Mesenchymal stem cell (in vitro differentiated cells and primary cell): ENCODE results near the gene SELENBP1.

Experiments used
- DNase-seq: peaks from one replicate; pipeline ENCODE4 v3.0.0-alpha.2; 2013
- H2AFZ ChIP-seq: one replicate; pipeline ENCODE4 v1.6.1; 2013; ENCODE audit warnings: low read depth, mild to moderate bottlenecking, control low read depth, inconsistent platforms, low read length, moderate library complexity
- H2AK5ac ChIP-seq: 2 replicates; pipeline ENCODE4 v1.6.1; 2013; ENCODE audit warnings: low read length, moderate library complexity, mild to moderate bottlenecking, inconsistent platforms; ENCODE audit not compliant: severe bottlenecking
- H2BK120ac ChIP-seq: one replicate; pipeline ENCODE4 v1.6.1; 2013; ENCODE audit warnings: low read depth, mild to moderate bottlenecking, inconsistent platforms, low read length, moderate library complexity
- H2BK12ac ChIP-seq, 2 experiments: one replicate each; pipeline ENCODE4 v1.6.1; 2013; ENCODE audit warnings: inconsistent platforms in 2 of 2, low read length in 2 of 2, mild to moderate bottlenecking in 2 of 2, moderate library complexity in 2 of 2, control low read depth in 1 of 2
- H2BK15ac ChIP-seq: one replicate; pipeline ENCODE4 v1.6.1; 2013; ENCODE audit warnings: mild to moderate bottlenecking, low read depth, inconsistent platforms; ENCODE audit not compliant: poor library complexity, severe bottlenecking
- H2BK5ac ChIP-seq: 2 replicates; pipeline ENCODE4 v1.6.1; 2013; ENCODE audit warnings: low read depth, mild to moderate bottlenecking, low read length, control low read depth, inconsistent platforms; ENCODE audit not compliant: poor library complexity, severe bottlenecking
- H3K14ac ChIP-seq, 2 experiments: one replicate each; pipeline ENCODE4 v1.6.1; 2013; ENCODE audit warnings: inconsistent platforms in 2 of 2, low read length in 2 of 2, control low read depth in 1 of 2, mild to moderate bottlenecking in 1 of 2, moderate library complexity in 1 of 2
- H3K18ac ChIP-seq, 2 experiments: one replicate each; pipeline ENCODE4 v1.6.1; 2013; ENCODE audit warnings: inconsistent platforms in 2 of 2, low read length in 2 of 2, control low read depth in 1 of 2, low read depth in 1 of 2, mild to moderate bottlenecking in 1 of 2
- H3K23ac ChIP-seq, 2 experiments: one replicate each; pipeline ENCODE4 v1.6.1; 2013; ENCODE audit warnings: inconsistent platforms in 2 of 2, low read length in 2 of 2, mild to moderate bottlenecking in 2 of 2, moderate library complexity in 2 of 2, control low read depth in 1 of 2
- H3K27ac ChIP-seq: 2 replicates; pipeline ENCODE4 v1.5.1; 2013; ENCODE audit warnings: mild to moderate bottlenecking, moderate library complexity, low read length, control low read depth, inconsistent platforms; ENCODE audit not compliant: poor library complexity, severe bottlenecking
- H3K27me3 ChIP-seq, 2 experiments: 2 replicates each; pipeline versions ENCODE4 v1.6.1 to v1.7.0; 2013; ENCODE audit warnings: low read length in 2 of 2, mild to moderate bottlenecking in 2 of 2, moderate library complexity in 2 of 2, control low read depth in 1 of 2, inconsistent platforms in 1 of 2; ENCODE audit not compliant: control insufficient read depth in 1 of 2, insufficient read depth in 1 of 2
- H3K36me3 ChIP-seq, 2 experiments: 2 replicates each; pipeline versions ENCODE4 v1.6.1 to v1.7.0; 2013; ENCODE audit warnings: low read length in 2 of 2, control low read depth in 1 of 2, inconsistent platforms in 1 of 2, low read depth in 1 of 2, mild to moderate bottlenecking in 1 of 2; ENCODE audit not compliant: insufficient read depth in 2 of 2, control insufficient read depth in 1 of 2
- H3K4ac ChIP-seq, 2 experiments: one replicate each; pipeline ENCODE4 v1.6.1; 2013; ENCODE audit warnings: inconsistent platforms in 2 of 2, low read length in 2 of 2, mild to moderate bottlenecking in 2 of 2, moderate library complexity in 2 of 2, control low read depth in 1 of 2, low read depth in 1 of 2
- H3K4me1 ChIP-seq: 2 replicates; pipeline ENCODE4 v1.6.1; 2013; ENCODE audit warnings: low read depth, low read length, control low read depth; ENCODE audit not compliant: control insufficient read depth, insufficient read depth
- H3K4me2 ChIP-seq: 2 replicates; pipeline ENCODE4 v1.6.1; 2013; ENCODE audit warnings: low read length, mild to moderate bottlenecking, inconsistent platforms; ENCODE audit not compliant: poor library complexity, severe bottlenecking
- H3K4me3 ChIP-seq, 2 experiments: 2 replicates each; pipeline versions ENCODE4 v1.5.1 to v1.7.0; 2013; ENCODE audit warnings: low read length in 2 of 2, mild to moderate bottlenecking in 2 of 2, control low read depth in 1 of 2, low read depth in 1 of 2; ENCODE audit not compliant: insufficient read depth in 1 of 2
- H3K79me1 ChIP-seq: replicated peaks from 2 replicates; pipeline ENCODE4 v1.6.1; 2013; ENCODE audit warnings: mild to moderate bottlenecking, control low read depth, low read length, inconsistent platforms; ENCODE audit not compliant: poor library complexity, severe bottlenecking
- H3K9ac ChIP-seq: 2 replicates; pipeline ENCODE4 v1.7.0; 2013; ENCODE audit warnings: mild to moderate bottlenecking, low read length, moderate library complexity
- H3K9me3 ChIP-seq: 2 replicates; pipeline ENCODE4 v1.7.0; 2013; ENCODE audit warnings: mild to moderate bottlenecking, low read length; ENCODE audit not compliant: control insufficient read depth
- H4K8ac ChIP-seq: one replicate; pipeline ENCODE4 v1.6.1; 2013; ENCODE audit warnings: inconsistent platforms, mild to moderate bottlenecking, low read length, moderate library complexity
- H4K91ac ChIP-seq: one replicate; pipeline ENCODE4 v1.6.1; 2013; ENCODE audit warnings: mild to moderate bottlenecking, low read length, inconsistent platforms
- WGBS: methylation state at CpG from one replicate; pipeline ENCODE4 v1.1.7; 2013; ENCODE audit warnings: mixed read lengths; 5-methylcytosine and 5-hydroxymethylcytosine counted together

SELENBP1 gene

DNA sequence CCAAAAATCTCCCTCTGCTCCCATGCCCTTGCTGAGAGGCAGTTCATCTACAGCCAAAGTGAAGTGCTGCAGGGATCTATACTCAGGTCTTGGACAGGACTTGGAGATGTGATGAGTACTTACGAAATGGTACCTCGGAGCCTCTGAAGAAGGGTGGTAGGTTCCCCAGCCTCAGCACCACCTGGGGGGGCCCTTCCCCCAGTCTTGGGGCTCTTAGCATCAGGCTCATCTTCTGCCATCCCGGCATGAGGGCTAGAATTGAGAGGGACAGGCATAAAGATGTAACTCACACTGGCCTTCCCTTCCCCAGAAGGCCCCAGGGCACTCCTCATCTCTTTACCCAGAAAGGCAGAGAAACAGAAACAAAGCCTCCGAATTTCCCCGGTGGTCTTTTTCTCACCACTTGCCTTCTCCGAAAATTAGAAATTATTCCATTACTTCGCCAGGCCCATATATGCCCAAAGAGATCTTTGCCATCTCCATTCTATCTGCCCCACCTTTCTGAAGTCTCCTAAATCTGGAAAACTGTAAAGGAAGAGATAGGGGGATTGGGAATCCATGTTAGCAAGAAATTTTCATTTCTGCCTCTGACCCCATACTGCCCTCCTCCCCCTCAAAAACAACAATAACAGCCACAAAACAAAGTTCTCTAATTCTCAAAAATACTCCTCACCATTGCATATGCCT lies 26.3 kb downstream of the SELENBP1 start:
- DNase-seq = no peak
- H3K79me1 ChIP-seq = peaks cover 19% of the 10 kb centered on the region

GRCh38 chr1:151344291-151344690 lies 28.2 kb downstream of the SELENBP1 start:
- Histone ChIP-seq H2BK5ac (no peak overlapping the region), H3K4me1 (peaks cover 9% of the 10 kb centered on the region), H2BK15ac (no peak overlapping the region), H3K27me3 (no peaks in the 10 kb centered on the region), H3K14ac (no peak overlapping the region), H3K18ac (no peak overlapping the region), H2BK12ac (no peak overlapping the region), H3K9me3 (no peaks in the 10 kb centered on the region), H3K36me3 (peaks cover 30 to 42% of the 10 kb centered on the region in 2 experiments), H3K27ac (no peak overlapping the region), H4K8ac (no peak overlapping the region), H3K79me1 (peaks cover 19% of the 10 kb centered on the region), H2BK120ac (no peak overlapping the region), H2AK5ac (no peak overlapping the region), H3K4me3 (no peak overlapping the region), H2AFZ (no peak overlapping the region), H3K23ac (no peak overlapping the region), H3K4ac (no peak overlapping the region), H3K9ac (no peak overlapping the region), H3K4me2 (no peak overlapping the region), H4K91ac (no peak overlapping the region)
- 100% methylated on average over 5 of the region's 6 CpGs for WGBS
- no peak for DNase-seq

More for the DNA sequence above, 26.3 kb downstream of the SELENBP1 start:
- H3K27me3 ChIP-seq = no peaks in the 10 kb centered on the region
- no peak overlapping the region for H2BK120ac ChIP-seq
- H3K4ac ChIP-seq = peak overlapping the region; percentile 58 to 77
- no peak overlapping the region for H2BK15ac ChIP-seq
- peak overlapping the region; percentile 39 for H2AFZ ChIP-seq
- peak overlapping the region; percentile 67 to 92 for H3K4me3 ChIP-seq
- no peak overlapping the region for H3K14ac ChIP-seq
- H2BK5ac ChIP-seq = no peak overlapping the region
- peak overlapping the region; percentile 74 for H3K4me2 ChIP-seq
- 77% methylated on average over 6 of the region's 7 CpGs for WGBS
- peak overlapping the region in 1 of 2 experiments; percentile 4 for H2BK12ac ChIP-seq
- H3K4me1 ChIP-seq = peaks cover 9% of the 10 kb centered on the region
- peak overlapping the region; percentile 43 for H4K8ac ChIP-seq
- peak overlapping the region; percentile 87 for H3K27ac ChIP-seq
- H4K91ac ChIP-seq = no peak overlapping the region
- peak overlapping the region in 1 of 2 experiments; percentile 87 for H3K23ac ChIP-seq
- H2AK5ac ChIP-seq = peak overlapping the region; percentile 89
- peaks cover 30 to 42% of the 10 kb centered on the region in 2 experiments for H3K36me3 ChIP-seq
- peak overlapping the region; percentile 95 for H3K9ac ChIP-seq
- peak overlapping the region in 1 of 2 experiments; percentile 55 for H3K18ac ChIP-seq
- no peaks in the 10 kb centered on the region for H3K9me3 ChIP-seq

DNA sequence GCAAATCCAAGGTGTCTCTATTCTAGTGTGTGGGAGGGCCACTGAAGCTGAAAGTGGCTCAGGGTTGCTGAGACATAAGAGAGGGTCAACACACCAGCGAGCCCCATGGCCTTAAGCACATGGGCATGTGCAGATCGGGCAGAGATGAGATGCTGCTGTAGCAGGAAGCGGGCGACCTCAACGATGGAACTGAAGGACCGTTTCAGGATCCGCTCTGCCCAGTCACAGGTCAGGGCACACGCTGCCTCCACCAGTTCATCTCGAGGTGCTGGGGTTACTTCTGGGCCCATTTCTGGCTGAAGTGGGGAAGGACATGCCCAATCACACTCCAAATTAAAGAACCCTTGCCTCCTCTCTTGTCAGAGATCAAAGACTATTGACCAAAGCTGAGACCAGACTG lies 28.9 kb downstream of the SELENBP1 start:
- Histone ChIP-seq H2AK5ac (no peak overlapping the region), H4K91ac (no peak overlapping the region), H3K36me3 (peaks cover 30 to 42% of the 10 kb centered on the region in 2 experiments), H3K4ac (no peak overlapping the region), H3K23ac (no peak overlapping the region), H3K9me3 (no peaks in the 10 kb centered on the region), H3K27me3 (no peaks in the 10 kb centered on the region), H3K14ac (no peak overlapping the region), H2BK120ac (no peak overlapping the region), H3K4me2 (no peak overlapping the region), H2BK12ac (no peak overlapping the region), H3K4me3 (no peak overlapping the region), H3K18ac (no peak overlapping the region), H2AFZ (no peak overlapping the region), H3K79me1 (peaks cover 19% of the 10 kb centered on the region), H2BK15ac (no peak overlapping the region), H3K9ac (no peak overlapping the region), H4K8ac (no peak overlapping the region), H2BK5ac (no peak overlapping the region), H3K27ac (no peak overlapping the region), H3K4me1 (peaks cover 9% of the 10 kb centered on the region)
- no peak for DNase-seq
- WGBS = 85% methylated on average over 9 of the region's 9 CpGs

DNA sequence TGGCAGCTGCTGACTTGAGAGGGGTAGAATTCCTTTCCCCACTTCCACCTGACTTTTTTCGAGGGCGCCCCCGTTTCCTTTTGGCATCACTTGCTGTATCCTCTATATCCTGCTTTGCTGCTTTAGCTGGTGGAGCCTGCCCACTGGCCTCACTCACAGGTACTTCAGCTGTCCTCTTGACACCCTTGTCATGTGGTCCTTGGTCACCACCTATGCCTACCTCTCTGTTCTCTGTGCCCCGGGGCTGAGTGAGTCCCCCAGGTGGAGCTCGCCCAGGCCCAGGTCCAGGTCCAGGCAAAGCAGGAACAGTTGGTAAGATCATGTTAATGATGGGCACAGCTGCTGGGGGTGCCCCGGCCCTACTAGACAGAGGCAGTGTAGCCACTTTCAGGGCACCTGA lies 29.9 kb downstream of the SELENBP1 start:
- H3K9me3 ChIP-seq = no peaks in the 10 kb centered on the region
- H3K4me3 ChIP-seq = no peak overlapping the region
- no peaks in the 10 kb centered on the region for H3K27me3 ChIP-seq
- H3K36me3 ChIP-seq = peaks cover 30 to 42% of the 10 kb centered on the region in 2 experiments
- no peak overlapping the region for H2BK5ac ChIP-seq
- no peak overlapping the region for H2BK15ac ChIP-seq
- no peak overlapping the region for H2BK12ac ChIP-seq
- peaks cover 19% of the 10 kb centered on the region for H3K79me1 ChIP-seq
- H3K4me2 ChIP-seq = no peak overlapping the region
- no peak overlapping the region for H2AFZ ChIP-seq
- H3K4me1 ChIP-seq = peaks cover 9% of the 10 kb centered on the region
- no peak overlapping the region for H4K8ac ChIP-seq
- H2BK120ac ChIP-seq = no peak overlapping the region
- H3K27ac ChIP-seq = no peak overlapping the region
- DNase-seq = no peak
- H3K18ac ChIP-seq = no peak overlapping the region
- no peak overlapping the region for H4K91ac ChIP-seq
- over 99% methylated on average over 6 of the region's 6 CpGs for WGBS
- no peak overlapping the region for H3K4ac ChIP-seq
- H2AK5ac ChIP-seq = no peak overlapping the region
- no peak overlapping the region for H3K9ac ChIP-seq
- H3K14ac ChIP-seq = no peak overlapping the region
- no peak overlapping the region for H3K23ac ChIP-seq
